GOT3 (cell line): Measurements from ENCODE around the gene TRAM2.

ENCODE experiments used
- DNase-seq: peaks from one replicate; lab custom pipeline; 2025; ENCODE audit warnings: mixed read lengths; lab: John Stamatoyannopoulos, UW

The TRAM2 gene

GRCh38 chr6:52570291-52570700 is 6.6 kb downstream of the TRAM2 start:
- DNase-seq: no peak

- DNase-seq: no peak
These were observed 8.5 kb downstream of the TRAM2 start for GRCh38 chr6:52568320-52568719.

GRCh38 chr6:52566853-52567279 is 10.0 kb downstream of the TRAM2 start:
- peak; percentile 26 for DNase-seq

GRCh38 chr6:52566201-52566600 is 10.7 kb downstream of the TRAM2 start:
- no peak for DNase-seq

- DNase-seq: no peak
These were observed 12.0 kb downstream of the TRAM2 start for GRCh38 chr6:52564856-52565255.

GRCh38 chr6:52562911-52563310 is 13.9 kb downstream of the TRAM2 start:
- no peak for DNase-seq

- no peak for DNase-seq
These were observed 16.4 kb downstream of the TRAM2 start for GRCh38 chr6:52560462-52560861.

- DNase-seq: no peak
These were observed 18.4 kb downstream of the TRAM2 start for GRCh38 chr6:52558266-52559000.

- DNase-seq: no peak
These were observed 19.2 kb downstream of the TRAM2 start for GRCh38 chr6:52557389-52558265.

GRCh38 chr6:52555518-52556233 is 21.2 kb downstream of the TRAM2 start:
- DNase-seq: no peak

GRCh38 chr6:52554684-52555280 is 22.1 kb downstream of the TRAM2 start:
- no peak for DNase-seq

GRCh38 chr6:52553719-52554118 is 23.1 kb downstream of the TRAM2 start:
- DNase-seq: no peak

GRCh38 chr6:52553158-52553557 is 23.7 kb downstream of the TRAM2 start:
- no peak for DNase-seq

GRCh38 chr6:52552278-52552643 is 24.6 kb downstream of the TRAM2 start:
- DNase-seq: no peak

- DNase-seq: no peak
These were observed 25.2 kb downstream of the TRAM2 start for GRCh38 chr6:52551483-52552277.

- no peak for DNase-seq
These were observed 26.0 kb downstream of the TRAM2 start for GRCh38 chr6:52550870-52551269.

GRCh38 chr6:52550014-52550575 is 26.8 kb downstream of the TRAM2 start:
- no peak for DNase-seq

GRCh38 chr6:52549428-52549827 is 27.4 kb downstream of the TRAM2 start:
- no peak for DNase-seq

- DNase-seq: no peak
These were observed 27.9 kb downstream of the TRAM2 start for GRCh38 chr6:52548999-52549398.

GRCh38 chr6:52548353-52548713 is 28.5 kb downstream of the TRAM2 start:
- DNase-seq: no peak
